HL-60 (cell line): Measurements from ENCODE around the gene TAGLN3.

Experiments used
- DNase-seq, 2 experiments: peaks; one replicate each; pipeline ENCODE4 v3.0.0-alpha.2; 2010 to 2020; ENCODE audit warnings: low read depth in 1 of 2, low spot score in 1 of 2
- H3K27ac ChIP-seq: fragments of 250-450 bp; sonication (Bioruptor Pico); replicated peaks from 2 replicates; pipeline ENCODE4 v1.5.1; 2020; ENCODE audit warnings: mild to moderate bottlenecking, moderate library complexity
- H3K27me3 ChIP-seq: fragments of 250-450 bp; sonication (Bioruptor Pico); 2 replicates; pipeline ENCODE4 v1.5.1; 2021; ENCODE audit warnings: mild to moderate bottlenecking, moderate library complexity; ENCODE audit not compliant: insufficient read depth, poor library complexity, severe bottlenecking
- H3K4me3 ChIP-seq: replicated peaks from 2 replicates; pipeline ENCODE4 v1.5.1; 2011; ENCODE audit warnings: mild to moderate bottlenecking, control low read depth, low read length; ENCODE audit not compliant: insufficient read depth
- CTCF ChIP-seq: IDR thresholded peaks from one replicate; pipeline ENCODE4 v1.5.1; 2011; ENCODE audit warnings: low read length, control low read depth, inconsistent platforms; ENCODE audit not compliant: insufficient read depth
- GABPA ChIP-seq: IDR thresholded peaks from 2 replicates; pipeline ENCODE4 v1.6.1; 2012; ENCODE audit warnings: low read depth
- POLR2AphosphoS5 ChIP-seq: IDR thresholded peaks from 2 replicates; pipeline ENCODE4 v1.6.1; 2012; ENCODE audit warnings: low read depth
- REST ChIP-seq: IDR thresholded peaks from 2 replicates; pipeline ENCODE4 v1.6.1; 2012; ENCODE audit warnings: low read depth; ENCODE audit not compliant: insufficient replicate concordance
- SPI1 ChIP-seq: IDR thresholded peaks from 2 replicates; pipeline ENCODE4 v1.6.1; 2012; ENCODE audit warnings: low read depth, mild to moderate bottlenecking, borderline replicate concordance

The TAGLN3 gene

DNA sequence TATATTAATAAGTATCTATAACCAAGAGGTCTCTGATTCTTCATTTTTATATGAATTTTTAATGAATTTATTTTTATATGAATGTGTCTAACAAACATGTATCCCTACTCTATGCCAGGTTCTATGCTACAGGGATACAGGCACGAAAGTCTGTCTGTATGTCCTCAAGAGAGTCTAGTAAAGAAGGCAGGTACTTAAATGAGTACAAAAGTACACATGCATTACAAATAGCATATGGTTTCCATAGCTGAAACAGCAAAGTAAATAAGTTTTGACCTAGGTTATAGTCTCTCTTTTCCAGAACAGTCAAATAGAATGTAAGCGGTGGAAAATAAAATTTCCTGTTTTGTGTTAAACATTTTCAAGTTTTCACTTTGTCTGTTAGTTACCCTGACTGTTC is 33.2 kb upstream of the TAGLN3 start:
- Histone ChIP-seq H3K4me3 (no peak overlapping the region), H3K27ac (no peak overlapping the region), H3K27me3 (no peaks in the 10 kb centered on the region)
- no peak for TF ChIP-seq SPI1
- TF ChIP-seq CTCF: no peak
- TF ChIP-seq GABPA: no peak
- TF ChIP-seq REST: no peak
- no peak for TF ChIP-seq POLR2AphosphoS5
- no peak for DNase-seq

DNA sequence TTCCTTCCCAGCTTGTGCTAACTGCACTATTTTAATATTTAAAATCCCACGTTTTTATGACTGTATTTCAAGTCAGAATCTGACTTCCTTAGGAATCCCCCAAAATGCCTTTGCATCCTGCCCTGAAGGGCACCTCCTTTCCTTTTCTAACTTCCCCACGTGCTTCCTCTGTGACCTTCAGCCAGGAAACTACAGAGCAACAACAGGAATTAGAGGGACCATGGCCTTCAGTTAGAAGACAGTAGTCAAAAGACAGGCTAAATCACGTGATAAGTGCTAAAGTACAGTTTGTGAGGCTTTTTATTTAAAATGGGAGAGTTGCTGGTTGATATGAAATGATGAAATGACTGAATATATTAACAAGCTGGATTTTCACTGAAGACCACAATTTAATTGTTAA is 31.7 kb upstream of the TAGLN3 start:
- H3K4me3 ChIP-seq: no peak overlapping the region
- TF ChIP-seq GABPA: no peak
- no peak for TF ChIP-seq REST
- no peak for TF ChIP-seq SPI1
- H3K27ac ChIP-seq: no peak overlapping the region
- no peak for DNase-seq
- H3K27me3 ChIP-seq: no peaks in the 10 kb centered on the region

GRCh38 chr3:111967651-111968274 is 31.0 kb upstream of the TAGLN3 start:
- Histone ChIP-seq H3K27me3 (no peaks in the 10 kb centered on the region), H3K4me3 (no peak overlapping the region), H3K27ac (no peak overlapping the region)
- TF ChIP-seq REST (no peak), POLR2AphosphoS5 (no peak), CTCF (peak; percentile 87)
- DNase-seq: peak; percentile 60 to 75
